Right lobe of liver (tissue), 4 donors: Measurements from ENCODE around the gene RXFP4.

Experiments used
- POLR2A ChIP-seq: fragments of 450-650 bp; IDR thresholded peaks from one replicate; pipeline ENCODE4 v1.6.1; 2017; ENCODE audit warnings: antibody characterized with exemption, mild to moderate bottlenecking
- TF ChIP-seq, protein P1 (sequence below), 4 donors: fragments of 200-600 bp in 3 of 4; fragments of 450-650 bp in 1 of 4; IDR thresholded peaks; one replicate each; pipeline versions ENCODE4 v1.5.1 to v1.8.0; 2016 to 2022; ENCODE audit warnings: antibody characterized with exemption in 4 of 4, mild to moderate bottlenecking in 2 of 4
- donor health status: DM: no; HTN: no; CAD: no.
- donor health status: DM: no; HTN: no; CAD: no.
- donor health status: DM: no; HTN: yes; CAD: no.

DNA sequence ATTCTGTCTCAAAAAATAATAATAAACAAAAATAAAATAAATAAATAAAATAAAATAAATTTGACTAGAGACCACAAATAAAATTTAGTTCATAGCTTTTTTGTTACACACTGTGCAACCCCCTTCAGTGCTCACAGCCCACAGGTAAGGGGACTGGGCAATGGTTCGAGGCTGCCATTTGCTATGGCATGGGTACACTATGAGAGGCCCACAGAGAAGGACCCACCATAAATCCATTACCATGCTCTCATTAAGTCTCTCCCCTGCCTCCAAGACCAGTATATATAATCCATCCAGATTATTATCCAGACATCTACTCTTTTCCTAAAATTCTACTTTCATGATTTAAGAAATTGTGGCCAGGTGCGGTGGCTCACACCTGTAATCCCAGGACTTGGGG lies 21.6 kb upstream of the RXFP4 start:
- TF ChIP-seq, protein P1, sequence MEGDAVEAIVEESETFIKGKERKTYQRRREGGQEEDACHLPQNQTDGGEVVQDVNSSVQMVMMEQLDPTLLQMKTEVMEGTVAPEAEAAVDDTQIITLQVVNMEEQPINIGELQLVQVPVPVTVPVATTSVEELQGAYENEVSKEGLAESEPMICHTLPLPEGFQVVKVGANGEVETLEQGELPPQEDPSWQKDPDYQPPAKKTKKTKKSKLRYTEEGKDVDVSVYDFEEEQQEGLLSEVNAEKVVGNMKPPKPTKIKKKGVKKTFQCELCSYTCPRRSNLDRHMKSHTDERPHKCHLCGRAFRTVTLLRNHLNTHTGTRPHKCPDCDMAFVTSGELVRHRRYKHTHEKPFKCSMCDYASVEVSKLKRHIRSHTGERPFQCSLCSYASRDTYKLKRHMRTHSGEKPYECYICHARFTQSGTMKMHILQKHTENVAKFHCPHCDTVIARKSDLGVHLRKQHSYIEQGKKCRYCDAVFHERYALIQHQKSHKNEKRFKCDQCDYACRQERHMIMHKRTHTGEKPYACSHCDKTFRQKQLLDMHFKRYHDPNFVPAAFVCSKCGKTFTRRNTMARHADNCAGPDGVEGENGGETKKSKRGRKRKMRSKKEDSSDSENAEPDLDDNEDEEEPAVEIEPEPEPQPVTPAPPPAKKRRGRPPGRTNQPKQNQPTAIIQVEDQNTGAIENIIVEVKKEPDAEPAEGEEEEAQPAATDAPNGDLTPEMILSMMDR (IDR thresholded peaks at IDR 0.05) = no peak
- no peak for TF ChIP-seq POLR2A
